Epithelial cell of proximal tubule (primary cell): ENCODE results near the gene CDC42EP1. TPM values are rescaled to one million over a fixed set of nuclear protein-coding genes. Genes with fewer than 3 reads are reported as not detected.

Source experiments
- DNase-seq: peaks from one replicate; pipeline ENCODE4 v3.0.0-alpha.2; 2011; ENCODE audit warnings: low read depth
- H3K4me3 ChIP-seq: 2 replicates; pipeline ENCODE4 v1.5.1; 2011; ENCODE audit warnings: low read depth, mild to moderate bottlenecking, low read length
- CTCF ChIP-seq: conservative IDR thresholded peaks from 2 replicates; pipeline ENCODE4 v1.5.1; 2012; ENCODE audit warnings: low read depth, mild to moderate bottlenecking, low read length
- total RNA-seq: library from RNA; depleted of rRNA; stranded (reverse); fragments of >200 nt; gene quantifications from 2 replicates; pipeline ENCODE4 v1.2.3, GENCODE V29; 2015

The CDC42EP1 gene
- total RNA-seq, 1 donor from 2014 or later, result 102 TPM

GRCh38 chr22:37556710-37557109, 3.6 kb upstream of the CDC42EP1 start:
- no peak overlapping the region for H3K4me3 ChIP-seq
- TF ChIP-seq CTCF, result no peak
- DNase-seq, result no peak

GRCh38 chr22:37557321-37558001, 2.8 kb upstream of the CDC42EP1 start:
- peak; percentile 81 for DNase-seq
- TF ChIP-seq CTCF, result no peak
- no peak overlapping the region for H3K4me3 ChIP-seq

GRCh38 chr22:37558815-37559214, 1.5 kb upstream of the CDC42EP1 start:
- no peak for DNase-seq
- no peak for TF ChIP-seq CTCF
- H3K4me3 ChIP-seq, result no peak overlapping the region

- no peak for TF ChIP-seq CTCF
- H3K4me3 ChIP-seq, result peak overlapping the region; percentile 80
- no peak for DNase-seq
Measured at GRCh38 chr22:37559521-37559900, 769 bp upstream of the CDC42EP1 start.

- peak overlapping the region; percentile 80 for H3K4me3 ChIP-seq
- TF ChIP-seq CTCF, result no peak
- DNase-seq, result no peak
Measured at GRCh38 chr22:37560608-37561211, 430 bp downstream of the CDC42EP1 start.

- no peak for DNase-seq
- H3K4me3 ChIP-seq, result peak overlapping the region; percentile 80
- peak; percentile 84 for TF ChIP-seq CTCF
Measured at GRCh38 chr22:37561212-37562048, 1.1 kb downstream of the CDC42EP1 start.
